NCI-H2107 (cell line): Measurements from ENCODE around the gene C16orf96.

Experiments used
- DNase-seq: peaks from one replicate; lab custom pipeline; 2025; lab: John Stamatoyannopoulos, UW

C16orf96 gene

DNA sequence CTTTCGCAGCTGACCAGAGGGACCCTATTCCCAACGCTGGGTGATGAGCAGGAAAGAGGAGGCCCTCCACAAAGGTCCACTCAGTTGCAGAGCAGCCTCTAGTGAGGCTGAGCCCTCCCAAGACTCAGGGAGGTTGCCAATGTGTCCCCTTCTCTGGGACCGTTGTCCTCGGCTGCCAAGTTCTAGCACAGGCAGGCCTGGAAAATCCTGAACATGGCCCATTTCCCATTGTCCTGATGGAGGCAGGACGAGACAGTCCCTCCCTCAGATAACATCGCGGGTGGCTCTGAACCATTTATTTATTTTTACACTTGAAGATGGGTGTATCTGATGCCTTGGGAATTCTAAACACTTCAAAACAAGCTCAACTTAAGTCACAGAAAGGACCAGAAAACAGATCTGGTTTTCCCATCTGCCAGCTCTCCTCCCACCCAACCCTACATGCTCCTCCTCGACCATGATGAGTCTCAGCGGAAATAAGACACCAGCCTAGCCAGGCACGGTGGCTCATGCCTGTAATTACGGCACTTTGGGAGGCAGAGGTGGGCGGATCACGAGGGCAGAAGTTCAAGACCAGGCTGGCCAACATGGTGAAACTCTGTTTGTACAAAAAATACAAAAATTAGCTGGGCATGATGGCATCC, 30.4 kb upstream of the C16orf96 start:
- DNase-seq: no peak

DNA sequence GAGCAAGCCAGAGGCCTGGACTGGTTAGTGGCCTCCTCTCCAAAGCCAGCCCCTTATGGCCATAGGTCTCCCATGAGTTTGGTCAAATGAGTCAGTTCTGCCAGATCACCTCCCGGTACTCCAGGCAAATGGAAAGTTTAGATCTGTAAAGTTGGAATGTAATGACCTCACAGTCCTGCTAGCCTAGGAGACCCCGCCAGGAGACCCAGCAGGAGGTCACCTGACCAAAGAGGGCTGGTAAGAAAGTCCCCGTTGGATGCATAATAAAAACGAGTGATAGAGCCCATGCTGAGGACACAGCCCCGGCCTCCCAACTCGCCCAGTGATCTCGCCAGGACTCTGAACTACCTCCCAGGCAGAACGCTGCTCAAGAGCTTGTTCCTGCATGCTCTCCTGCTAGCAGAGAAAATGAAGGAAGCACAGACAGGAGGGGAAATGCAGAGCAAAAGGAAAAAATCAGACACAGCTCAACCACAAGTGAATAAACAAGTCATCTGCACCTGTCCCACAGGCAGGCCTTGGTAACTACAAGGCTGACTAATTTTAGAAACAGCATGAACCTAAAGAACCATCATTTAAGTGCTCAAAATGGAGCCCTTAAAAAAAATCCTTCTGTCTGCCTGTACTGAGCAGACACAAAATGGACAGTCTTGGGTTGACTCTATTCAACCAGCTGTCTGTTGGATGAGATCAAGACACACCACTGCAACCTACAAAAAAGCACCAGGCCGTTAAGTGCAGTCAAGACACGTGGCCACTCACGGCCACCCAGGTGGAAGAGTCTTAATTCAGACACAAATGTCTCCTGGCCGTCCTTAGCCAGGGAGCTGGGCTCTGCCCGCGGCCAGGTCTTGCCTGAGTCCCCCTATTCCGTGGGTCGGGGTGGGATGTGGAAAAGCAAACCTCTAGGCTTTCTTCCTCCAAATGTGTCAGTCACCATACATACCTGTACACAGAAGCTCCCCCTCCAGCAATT, 26.8 kb upstream of the C16orf96 start:
- DNase-seq: no peak

DNA sequence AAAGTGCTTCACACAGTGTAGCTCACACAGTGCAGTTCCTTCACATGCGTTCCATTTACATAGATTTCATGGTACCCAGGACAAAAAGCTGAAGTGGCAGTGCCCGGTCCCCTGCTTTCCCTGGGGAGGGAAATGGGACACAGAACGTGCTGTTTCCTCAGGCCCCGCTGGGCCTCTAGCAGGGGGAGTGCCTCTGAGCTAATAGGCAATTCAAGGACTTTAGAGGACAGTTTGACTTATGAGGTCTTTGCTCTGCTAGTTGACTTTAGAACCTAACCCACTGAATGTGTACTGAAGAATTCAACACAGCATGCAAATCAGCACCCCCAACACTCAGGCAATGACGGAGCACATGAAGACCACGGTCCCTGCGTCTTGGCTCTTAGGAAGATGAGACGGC, 24.3 kb upstream of the C16orf96 start:
- no peak for DNase-seq

DNA sequence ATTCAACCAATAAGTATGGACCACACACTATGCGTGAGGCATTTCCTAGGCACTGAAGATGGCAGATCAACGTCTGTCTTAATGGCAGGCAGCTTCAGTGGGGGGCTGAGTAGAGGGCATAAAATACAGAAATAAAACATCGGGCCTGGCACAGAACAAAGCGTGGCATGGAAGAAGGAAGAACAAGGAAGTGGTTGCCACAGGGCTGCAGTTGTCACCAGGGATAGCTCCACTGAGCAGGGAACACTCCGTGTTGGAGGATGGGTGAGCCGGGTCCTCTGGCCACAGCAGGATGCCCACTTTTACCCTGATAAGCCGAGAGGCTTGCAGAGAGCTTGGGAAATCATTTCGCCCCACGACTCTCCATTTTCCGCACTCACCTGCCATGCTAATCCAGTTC, 23.9 kb upstream of the C16orf96 start:
- no peak for DNase-seq

DNA sequence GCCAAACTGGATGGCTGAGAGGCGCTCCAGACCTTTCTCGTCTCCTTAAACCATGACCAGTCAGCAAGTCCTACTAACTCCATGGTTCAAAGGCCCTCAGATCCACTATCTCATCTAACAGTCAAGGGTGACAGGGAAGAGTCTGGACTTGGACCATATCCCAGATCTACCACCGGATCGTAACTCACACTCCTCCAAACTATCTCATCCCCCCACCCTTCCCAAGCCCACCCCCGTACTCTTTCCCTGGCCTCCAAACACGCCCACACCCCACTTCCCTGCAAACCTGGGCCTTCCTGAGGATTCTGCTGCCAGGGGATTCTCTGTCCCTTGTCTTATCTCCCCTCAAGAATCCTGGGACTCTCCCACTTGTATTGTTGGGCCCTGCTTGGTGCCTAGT, 22.6 kb upstream of the C16orf96 start:
- no peak for DNase-seq

DNA sequence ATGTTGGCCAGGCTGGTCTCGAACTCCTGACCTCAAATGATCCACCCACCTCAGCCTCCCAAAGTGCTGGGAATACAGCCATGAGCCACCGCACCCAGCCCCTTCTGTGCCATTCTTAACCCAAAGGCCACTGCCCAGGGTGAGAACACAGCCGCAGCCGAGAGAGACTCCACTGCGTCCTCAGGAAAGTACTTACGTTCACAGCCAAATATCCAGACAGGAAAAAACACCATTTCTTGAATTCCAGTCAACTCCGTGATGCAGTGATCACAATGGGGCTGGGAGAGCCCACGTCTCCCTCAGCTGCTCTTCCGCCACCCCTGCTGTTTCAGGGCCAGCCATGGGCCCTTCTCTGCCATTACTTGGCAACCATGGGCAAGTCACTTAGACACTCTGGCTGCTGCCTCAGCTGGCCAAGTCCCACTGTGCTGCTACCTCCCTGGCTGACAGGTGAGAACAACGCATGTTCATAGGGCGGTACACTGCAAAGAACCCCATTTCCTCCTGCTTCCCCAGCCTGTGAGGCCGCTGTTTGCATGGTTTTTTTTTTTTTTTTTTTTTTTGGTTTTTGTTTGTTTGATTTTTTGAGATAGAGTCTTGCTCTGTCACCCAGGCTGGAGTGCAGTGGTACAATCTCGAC, 21.9 kb upstream of the C16orf96 start:
- no peak for DNase-seq

DNA sequence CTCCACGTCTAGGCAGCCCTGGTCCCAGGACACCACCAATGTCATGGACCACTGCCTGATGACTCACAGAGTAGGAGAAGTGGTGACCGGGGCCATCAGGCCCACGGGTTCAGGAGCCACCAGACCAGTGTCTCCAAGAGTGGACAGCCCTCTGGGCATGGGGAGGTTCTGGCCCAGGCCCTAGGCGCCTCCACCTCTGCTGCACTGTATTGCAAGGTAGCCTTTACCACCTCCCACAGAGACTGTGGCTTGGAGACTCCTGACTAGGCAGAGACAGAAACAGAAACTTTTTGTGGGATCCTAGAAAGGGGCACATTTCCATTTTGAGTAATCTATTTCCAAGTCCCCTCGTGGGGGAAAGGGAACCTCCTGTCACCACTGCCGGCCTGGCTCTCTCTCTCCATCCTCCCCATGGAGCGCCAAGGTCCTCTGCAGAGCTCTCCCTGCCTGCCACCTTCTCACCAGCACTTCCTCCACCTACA, 20.5 kb upstream of the C16orf96 start:
- no peak for DNase-seq

DNA sequence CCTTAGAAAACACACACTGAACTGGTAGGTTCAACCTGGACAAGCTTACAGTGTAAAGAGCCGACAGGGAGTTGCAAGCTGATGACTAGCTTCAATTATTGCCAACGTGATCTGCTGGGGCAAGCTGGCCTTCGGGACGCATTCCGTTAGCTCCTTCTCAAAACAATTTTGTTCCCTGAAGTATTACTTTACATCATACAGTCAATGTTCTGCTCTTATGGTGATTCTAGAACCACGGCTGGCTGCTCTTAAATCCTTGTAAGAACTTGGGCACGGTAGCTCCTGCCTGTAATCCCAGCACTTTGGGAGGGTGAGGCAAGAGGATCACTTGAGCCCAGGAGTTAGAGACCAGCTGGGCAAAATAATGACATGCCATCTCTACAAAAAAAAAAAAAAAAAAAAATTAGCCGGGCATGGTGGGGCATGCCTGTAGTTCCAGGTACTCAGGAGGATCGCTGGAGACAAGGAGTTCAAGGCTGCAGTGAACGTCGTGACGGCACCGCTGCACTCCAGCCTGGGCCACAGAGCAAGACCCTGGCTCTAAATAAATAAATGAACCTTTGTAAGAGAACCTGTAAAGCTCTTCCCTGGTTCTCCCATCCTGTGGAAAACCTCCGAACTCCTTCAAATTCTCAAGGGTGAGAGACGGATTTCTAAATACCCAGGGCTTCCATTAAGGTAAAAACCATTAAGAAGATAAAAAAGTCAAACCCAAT, 19.6 kb upstream of the C16orf96 start:
- DNase-seq: no peak

DNA sequence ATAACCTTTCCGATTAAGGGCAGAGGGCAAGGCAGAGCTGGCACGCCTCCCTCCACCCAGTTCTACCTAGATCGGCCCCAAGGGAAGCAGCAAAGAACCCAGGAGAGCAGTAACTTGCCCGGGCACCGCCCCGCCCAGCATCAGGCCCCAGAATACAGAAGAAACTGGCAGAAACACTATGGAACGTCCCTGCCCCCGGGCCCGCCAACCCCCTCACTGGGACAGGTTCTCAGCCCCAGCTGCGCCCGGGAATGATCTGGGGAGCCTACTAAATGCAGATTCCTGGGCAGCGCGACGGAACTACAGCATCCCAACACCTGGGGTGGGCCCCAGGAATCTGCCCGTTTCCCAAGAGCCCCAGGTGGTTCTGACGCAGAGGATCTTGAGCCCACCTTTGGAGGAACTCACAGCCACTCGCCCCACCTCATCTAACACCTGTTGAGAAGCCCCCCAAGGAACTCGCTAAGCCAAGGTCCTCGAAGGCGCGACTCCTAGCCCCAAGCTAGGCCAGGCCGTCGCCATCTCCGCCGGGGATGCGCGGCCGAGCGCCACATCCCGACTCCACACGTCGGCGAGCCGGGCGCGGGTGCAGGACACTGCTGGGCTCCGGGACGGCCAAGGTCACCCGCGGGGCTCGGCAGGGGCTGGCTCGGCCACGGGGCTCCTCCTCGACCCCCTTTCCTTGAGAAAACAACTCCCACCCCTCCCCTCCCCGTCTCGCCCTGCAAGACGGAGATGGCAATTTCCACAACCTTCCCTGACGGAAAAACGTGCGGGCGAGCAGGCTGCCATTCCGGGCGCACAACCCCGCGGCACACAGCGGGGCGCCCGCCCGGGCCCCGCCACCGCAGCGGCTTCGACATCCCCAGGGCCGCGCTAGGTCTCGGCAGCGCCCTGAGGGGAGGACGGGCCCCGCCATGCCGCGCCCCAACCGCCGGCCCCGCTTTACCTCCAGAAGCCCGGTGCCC, 18.5 kb upstream of the C16orf96 start:
- DNase-seq: no peak

DNA sequence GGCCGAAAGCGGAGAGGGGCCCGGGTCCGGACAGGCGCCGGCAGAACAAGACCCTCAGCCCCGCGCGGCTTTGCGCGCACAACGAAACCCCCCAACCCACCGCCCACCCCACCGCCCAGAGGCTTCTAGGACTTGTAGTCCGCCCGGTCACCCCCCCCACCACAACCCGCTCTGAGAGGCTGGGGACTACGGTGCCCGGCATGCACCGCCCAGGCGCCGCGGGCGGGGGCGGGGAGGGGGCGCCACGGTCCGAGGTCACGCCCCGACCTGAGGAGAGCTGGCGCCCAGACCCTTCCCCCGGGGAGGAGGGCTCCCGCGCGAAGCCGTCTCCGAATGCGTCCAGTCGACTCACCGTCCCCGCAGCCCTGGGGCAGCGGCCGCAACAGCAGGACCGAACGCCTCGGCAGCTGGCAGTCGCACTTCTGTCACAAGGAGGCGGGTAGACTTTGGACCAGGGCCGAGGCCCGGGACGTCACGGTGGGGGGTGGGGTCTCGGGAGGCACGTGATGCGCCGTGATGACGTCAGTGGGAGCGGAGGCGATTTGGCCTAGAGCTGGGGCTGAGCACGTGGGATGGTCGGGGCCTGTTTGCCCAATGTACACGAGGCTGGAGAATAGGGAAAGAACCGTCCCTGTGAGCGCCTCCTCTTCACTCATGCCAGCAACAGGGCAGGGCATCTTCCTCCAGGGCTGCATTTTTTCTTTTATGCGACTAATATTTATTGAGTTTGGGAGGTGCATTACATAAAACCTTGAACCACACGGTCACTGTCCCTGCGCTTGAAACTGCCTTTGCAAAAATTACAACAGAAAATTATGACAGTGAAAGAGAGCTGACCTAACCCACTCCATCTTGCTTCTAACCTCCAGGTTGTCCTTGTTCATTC, 17.5 kb upstream of the C16orf96 start, which contains the start of gene CDIP1:
Gene CDIP1 (minus strand): TSS at position 424 of the 886 bp plus-strand sequence. CDS start 24,643 bp downstream, outside the sequence.
- DNase-seq: peak; percentile 87

DNA sequence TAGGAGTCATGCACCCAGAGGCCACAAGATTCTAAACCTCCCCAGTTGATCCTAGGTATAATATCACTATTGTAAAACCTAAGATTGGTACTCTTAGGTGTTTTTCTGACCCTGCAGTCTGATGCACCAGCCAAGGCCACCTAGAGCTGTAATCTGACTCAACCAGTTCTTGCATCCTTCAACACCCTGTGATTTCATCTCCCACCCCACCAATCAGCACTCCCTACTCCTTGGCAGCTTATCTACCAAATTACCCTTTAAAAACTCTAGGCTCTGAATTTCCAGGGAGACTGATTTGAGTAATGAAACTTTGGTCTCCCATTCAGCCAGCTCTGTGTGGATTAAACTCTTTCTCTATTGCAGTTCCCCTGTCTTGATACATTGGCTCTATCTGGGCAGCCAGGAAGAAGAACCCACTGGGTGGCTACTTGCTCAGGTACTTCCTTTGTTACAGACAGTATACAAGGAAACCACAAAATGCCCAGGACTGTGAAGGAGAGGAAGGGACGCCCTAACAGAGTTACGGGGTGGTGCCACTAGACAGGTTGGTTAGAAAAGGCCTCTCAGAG, 16.3 kb upstream of the C16orf96 start:
- DNase-seq: no peak

DNA sequence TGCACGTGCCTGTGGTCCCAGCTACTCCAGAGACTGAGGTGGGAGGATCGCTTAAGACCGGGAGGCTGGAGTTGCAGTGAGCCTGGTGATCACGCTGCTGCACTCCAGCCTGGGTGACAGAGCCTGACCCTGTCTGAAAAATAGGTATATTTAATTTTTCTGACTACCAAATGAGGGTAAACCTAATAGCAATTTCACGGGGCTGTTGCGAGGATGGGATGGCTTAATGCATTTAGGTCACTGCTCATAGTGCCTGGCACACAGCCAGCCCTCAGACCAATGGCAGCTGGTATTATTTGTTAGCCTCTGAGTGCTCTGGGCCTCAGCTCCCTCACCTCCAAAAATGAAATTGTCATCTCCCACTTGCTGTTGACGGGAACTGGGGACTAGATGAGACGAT, 11.7 kb upstream of the C16orf96 start:
- no peak for DNase-seq

DNA sequence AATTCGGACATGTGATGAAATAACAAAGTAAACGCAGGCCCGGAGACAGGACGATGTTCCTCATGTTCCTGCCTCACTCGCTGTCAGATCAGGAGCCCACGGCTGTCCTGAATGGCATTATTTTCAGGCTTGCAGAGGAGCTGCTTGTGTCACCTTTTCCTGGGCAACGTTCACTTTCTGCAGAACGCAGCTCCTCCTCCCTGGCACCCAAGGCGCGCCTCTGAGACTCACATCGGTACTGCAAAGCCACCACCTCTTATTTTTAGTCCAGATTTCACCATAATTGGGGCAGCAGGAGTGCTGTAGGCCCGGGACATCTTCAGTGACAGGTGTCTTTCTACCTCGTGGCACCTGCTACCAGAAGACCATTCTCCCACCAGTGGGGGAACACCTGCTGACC, 8.0 kb upstream of the C16orf96 start:
- no peak for DNase-seq

DNA sequence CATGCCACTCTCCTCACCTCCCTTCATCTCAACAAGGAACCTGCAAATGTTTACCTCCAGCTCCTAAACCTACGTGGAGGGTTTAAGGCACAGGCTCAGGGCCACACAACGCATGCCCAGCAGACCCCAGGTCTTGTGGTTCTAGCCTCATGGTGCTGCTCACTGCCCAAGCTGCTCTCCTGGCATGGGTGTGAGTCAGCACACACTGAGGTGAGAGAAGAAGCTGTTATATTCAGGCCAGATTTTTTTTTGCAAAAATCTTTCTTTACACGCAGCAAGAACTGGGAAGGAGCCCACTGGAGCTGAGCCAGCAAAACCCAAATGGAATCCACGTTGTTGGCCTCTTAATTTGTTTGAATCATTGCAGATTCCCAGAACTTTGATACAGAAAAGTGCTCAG, 5.5 kb upstream of the C16orf96 start:
- no peak for DNase-seq

DNA sequence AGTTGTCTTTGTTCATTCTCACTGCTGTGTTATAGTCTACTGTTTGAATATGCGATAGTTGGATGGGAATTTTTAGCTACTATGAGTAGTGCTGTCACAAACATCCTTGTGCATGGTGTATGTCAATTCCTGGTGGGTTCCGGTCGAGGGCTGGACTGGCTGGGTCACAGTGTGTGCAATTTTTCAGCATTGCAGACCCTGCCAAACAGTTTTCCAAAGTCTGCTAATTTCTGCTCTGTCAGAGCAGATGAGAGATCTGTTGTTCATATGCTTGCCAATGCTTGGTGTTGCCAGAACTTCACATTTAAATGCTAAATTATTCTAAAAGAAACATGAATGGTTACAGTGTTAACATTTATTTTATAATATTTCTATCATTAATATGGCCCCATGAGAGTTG, 3.6 kb upstream of the C16orf96 start:
- DNase-seq: no peak

DNA sequence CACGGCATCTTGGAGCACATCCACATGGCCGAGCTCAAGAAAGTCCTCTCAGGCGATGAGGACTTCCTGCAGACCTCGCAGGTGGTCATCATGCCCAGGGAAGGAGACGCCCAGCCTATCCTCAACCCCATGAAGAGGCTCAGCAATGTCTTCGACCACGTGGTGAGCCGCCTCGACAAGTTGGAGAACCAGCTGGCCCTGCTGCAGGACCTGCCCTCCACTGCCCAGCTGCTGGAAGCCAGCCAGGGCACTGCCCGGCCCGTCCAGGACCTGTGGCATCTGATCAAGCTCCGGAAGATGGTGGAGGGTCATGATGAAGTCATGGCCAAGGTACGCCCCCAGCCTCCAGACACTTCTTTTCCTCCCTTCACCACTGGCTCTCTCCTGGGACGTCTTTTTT, 440 bp downstream of the C16orf96 start:
- no peak for DNase-seq

DNA sequence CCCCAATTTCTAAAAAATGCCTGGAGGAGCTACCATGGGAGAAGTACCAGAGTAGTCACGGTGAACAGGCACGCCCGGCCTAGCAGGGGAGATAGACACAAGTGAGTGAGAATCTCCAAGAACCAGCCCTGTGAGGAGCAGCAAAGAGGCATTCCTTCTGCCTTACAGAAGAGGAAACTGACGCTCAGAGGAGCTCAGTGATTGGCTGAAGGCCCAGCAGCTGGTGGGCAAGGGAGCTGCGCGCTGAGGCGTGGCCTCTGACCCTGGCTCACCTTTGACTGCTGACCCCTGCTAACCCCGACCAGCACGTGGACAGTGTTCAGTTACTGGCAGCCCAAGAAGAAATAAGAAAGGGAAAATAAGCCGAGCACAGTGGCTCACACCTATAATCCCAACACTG, 1.8 kb downstream of the C16orf96 start:
- DNase-seq: no peak

DNA sequence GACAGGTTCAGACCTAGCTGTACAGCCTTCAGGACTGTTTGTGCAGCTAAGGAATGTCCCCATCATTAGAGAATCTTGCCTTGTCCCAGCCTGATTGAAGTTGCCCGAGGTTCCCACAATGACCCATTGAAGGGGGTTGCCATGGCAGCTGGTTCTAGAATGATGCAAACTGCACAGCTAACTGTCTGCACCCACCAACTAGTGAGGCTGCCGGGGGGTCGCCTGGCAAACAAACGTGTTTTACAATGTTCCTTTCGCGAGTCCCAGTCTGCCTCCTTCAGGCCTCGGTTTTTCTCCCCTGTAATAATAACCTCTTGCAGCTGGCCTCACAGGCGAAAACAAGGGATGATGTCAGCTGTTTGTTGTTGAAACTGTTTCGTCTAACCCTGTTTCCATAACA, 5.5 kb downstream of the C16orf96 start:
- no peak for DNase-seq

DNA sequence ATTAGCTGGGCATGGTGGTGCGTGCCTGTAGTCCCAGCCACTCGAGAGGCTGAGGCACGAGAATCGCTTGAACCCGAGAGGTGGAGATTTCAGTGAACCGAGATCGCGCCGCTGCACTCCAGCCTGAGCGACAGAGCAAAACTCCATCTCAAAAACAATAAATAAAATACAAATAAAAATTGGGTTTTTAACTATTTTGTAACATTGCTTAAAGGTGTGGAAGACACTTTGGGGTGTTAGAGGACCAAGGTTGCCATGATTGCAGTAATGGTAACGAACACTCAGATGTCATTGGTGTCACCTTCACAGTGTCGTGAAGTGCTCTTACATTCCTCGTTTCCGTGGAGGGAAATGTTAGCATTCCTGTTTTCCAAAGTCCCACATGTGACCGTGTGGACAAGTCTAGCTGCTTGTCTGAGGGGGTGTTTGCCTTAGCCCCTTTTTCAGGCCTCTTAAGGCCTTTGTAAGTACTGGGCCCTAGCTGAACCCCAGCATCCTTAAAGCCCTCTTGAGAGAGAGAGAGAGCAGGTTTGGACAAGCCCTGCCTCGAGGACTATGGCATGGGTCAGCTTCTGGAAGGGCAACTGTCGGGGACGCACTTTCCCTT, 8.6 kb downstream of the C16orf96 start:
- DNase-seq: no peak
